ENCODE results near the gene ZNF764. TPM values are rescaled to one million over a fixed set of nuclear protein-coding genes. Genes with fewer than 3 reads are reported as not detected.

The ZNF764 gene
- total RNA-seq, 4 donors from 2014 or later, result 5.5 to 10.5 (median 8.7) TPM

DNA sequence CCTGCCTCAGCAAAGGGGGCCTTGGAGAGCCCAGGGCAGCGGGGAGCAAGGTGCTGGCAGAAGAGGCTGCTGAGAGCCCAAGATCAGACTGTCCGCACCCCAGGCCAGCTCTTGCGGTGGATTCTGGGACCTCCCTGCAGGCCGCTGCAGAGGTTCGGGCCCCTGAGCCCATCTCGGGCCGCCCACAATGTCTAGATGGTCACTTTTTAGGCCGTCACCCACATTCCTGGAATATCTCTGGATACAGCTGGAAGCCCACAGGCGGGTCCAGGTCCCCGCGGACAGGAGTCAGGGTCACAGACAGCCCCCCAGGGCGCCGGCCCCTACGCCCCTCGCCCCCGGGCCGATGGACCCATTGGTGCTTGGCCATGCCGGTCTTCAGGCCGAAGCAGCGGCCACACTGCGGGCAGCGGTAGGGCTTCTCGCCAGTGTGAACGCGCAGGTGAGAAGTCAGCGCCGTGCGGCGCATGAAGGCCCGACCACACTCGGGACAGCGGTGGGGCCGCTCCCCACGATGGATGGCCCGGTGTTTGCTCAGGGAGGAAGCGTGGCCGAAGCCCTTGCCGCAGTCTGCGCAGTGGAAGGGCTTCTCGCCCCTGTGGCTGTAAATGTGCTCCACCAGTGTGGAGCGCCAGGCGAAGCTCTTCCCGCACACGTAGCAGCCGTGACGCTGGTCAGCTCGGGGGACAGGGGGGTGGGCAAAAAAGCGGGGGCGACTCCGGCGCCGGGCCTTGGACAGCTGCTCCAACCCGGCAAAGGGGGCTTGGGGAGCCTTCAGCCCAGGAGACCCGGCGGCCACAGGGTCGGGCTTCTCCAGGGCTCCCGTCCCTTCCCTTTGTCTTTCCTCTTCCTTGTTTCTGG is 25.7 kb downstream of the ZNF764 start:
- Histone ChIP-seq H3K4me1 (peaks cover 46% of the 10 kb centered on the region), H3K4me3 (no peak overlapping the region), H3K36me3 (peaks cover 25% of the 10 kb centered on the region), H3K27me3 (no peaks in the 10 kb centered on the region), H3K9me3 (no peaks in the 10 kb centered on the region), H3K27ac (no peak overlapping the region)
- TF ChIP-seq POLR2AphosphoS5 (IDR thresholded peaks at IDR 0.05) (no peak), POLR2A (IDR thresholded peaks at IDR 0.05) (no peak), EP300 (IDR thresholded peaks at IDR 0.05) (no peak)
- TF ChIP-seq, protein P1, sequence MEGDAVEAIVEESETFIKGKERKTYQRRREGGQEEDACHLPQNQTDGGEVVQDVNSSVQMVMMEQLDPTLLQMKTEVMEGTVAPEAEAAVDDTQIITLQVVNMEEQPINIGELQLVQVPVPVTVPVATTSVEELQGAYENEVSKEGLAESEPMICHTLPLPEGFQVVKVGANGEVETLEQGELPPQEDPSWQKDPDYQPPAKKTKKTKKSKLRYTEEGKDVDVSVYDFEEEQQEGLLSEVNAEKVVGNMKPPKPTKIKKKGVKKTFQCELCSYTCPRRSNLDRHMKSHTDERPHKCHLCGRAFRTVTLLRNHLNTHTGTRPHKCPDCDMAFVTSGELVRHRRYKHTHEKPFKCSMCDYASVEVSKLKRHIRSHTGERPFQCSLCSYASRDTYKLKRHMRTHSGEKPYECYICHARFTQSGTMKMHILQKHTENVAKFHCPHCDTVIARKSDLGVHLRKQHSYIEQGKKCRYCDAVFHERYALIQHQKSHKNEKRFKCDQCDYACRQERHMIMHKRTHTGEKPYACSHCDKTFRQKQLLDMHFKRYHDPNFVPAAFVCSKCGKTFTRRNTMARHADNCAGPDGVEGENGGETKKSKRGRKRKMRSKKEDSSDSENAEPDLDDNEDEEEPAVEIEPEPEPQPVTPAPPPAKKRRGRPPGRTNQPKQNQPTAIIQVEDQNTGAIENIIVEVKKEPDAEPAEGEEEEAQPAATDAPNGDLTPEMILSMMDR (IDR thresholded peaks at IDR 0.05), result no peak
- WGBS, result 94% methylated on average over 20 of the region's 57 CpGs
- no peak for DNase-seq (ENCODE audit: low spot score in 2 of 2)

DNA sequence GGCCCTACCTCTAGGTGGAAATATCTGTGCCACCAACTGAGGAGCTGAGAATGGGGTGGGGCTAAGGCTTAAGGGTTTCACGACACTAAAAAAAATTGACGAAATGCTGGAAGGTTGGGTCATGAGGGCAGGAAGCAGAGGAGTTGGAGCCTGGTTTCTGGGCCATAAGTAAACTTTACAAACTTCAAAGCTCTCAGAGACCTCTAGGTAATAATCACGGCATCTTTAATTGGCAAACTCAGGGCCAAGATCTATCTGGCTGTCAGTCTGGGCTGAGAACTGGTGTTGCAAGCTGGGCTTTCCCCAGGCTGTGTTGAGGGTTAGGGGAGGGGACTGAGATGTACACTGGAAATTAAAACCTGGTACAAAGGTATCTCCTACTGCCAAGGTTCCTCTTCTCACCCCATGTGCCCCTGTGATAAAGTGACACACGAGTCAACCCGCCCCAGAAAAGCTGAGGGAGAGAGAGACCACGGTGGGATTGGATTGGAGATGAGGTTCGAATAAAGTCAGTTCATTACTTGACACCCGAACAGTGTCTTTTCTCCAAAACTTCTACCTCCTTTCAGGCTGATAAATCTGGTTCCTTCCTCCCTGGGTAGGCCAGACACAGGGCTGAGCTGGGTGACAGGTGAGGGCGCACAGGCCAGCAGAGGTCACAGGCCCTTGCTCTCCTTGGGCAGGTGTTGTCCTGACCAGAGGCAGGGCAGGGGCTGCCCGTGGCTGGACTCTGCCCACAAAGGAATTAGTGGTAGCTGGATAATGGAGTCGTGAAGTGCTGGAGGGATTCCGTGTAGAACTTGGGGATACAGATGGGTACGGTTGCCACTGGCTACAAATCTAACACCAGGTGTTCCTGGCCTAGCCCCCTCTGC is 27.8 kb downstream of the ZNF764 start:
- peaks cover 25% of the 10 kb centered on the region for H3K36me3 ChIP-seq
- no peak overlapping the region for H3K4me3 ChIP-seq
- peaks cover 46% of the 10 kb centered on the region for H3K4me1 ChIP-seq
- 56% methylated on average over 13 of the region's 13 CpGs for WGBS
- TF ChIP-seq POLR2A (IDR thresholded peaks at IDR 0.05) (no peak), EP300 (IDR thresholded peaks at IDR 0.05) (no peak), POLR2AphosphoS5 (IDR thresholded peaks at IDR 0.05) (no peak)
- TF ChIP-seq, protein P1 (IDR thresholded peaks at IDR 0.05), result no peak
- H3K27ac ChIP-seq, result peak overlapping the region; percentile 21
- no peak for DNase-seq (ENCODE audit: low spot score in 2 of 2)
- H3K9me3 ChIP-seq, result no peaks in the 10 kb centered on the region
- no peaks in the 10 kb centered on the region for H3K27me3 ChIP-seq

DNA sequence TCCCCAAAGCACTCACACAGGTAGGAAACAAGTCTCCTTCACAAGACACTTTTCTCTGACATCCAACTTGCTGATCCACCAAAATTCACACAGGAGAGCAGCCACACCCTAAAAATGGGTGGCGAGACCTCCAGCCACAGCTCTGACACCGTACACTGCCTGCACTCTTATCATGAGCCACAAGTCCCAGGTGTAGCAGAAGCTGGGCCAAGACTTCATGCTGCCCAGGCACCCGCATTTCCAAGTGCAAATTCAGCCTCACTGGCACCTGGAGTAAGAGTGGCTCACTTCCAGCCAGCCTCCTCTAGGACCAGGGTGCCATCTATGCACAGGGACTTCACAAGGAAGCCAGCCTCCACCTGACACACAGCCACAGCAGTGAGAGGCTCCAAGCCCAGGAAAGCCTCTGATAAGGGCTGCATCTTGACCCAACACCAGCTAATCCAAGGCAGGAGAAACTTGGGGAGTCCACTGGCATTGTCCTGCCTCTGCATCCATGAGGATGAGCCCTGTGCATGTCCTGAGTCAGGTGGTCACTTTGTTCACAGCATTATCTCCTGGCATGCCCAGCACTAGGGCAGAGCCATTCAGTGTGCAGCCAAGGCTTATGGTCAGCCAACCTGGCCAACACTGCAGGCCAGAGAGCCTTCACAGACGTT is 29.2 kb downstream of the ZNF764 start:
- WGBS, result 63% methylated on average over 3 of the region's 4 CpGs
- no peak overlapping the region for H3K4me3 ChIP-seq
- H3K9me3 ChIP-seq, result no peaks in the 10 kb centered on the region
- no peak for TF ChIP-seq POLR2A (IDR thresholded peaks at IDR 0.05)
- no peak for TF ChIP-seq POLR2AphosphoS5 (IDR thresholded peaks at IDR 0.05)
- TF ChIP-seq, protein P1 (IDR thresholded peaks at IDR 0.05), result no peak
- no peak for TF ChIP-seq EP300 (IDR thresholded peaks at IDR 0.05)
- peaks cover 43% of the 10 kb centered on the region for H3K4me1 ChIP-seq
- H3K27ac ChIP-seq, result no peak overlapping the region
- no peak for DNase-seq (ENCODE audit: low spot score in 2 of 2)
- peaks cover 35% of the 10 kb centered on the region for H3K36me3 ChIP-seq
- no peaks in the 10 kb centered on the region for H3K27me3 ChIP-seq

DNA sequence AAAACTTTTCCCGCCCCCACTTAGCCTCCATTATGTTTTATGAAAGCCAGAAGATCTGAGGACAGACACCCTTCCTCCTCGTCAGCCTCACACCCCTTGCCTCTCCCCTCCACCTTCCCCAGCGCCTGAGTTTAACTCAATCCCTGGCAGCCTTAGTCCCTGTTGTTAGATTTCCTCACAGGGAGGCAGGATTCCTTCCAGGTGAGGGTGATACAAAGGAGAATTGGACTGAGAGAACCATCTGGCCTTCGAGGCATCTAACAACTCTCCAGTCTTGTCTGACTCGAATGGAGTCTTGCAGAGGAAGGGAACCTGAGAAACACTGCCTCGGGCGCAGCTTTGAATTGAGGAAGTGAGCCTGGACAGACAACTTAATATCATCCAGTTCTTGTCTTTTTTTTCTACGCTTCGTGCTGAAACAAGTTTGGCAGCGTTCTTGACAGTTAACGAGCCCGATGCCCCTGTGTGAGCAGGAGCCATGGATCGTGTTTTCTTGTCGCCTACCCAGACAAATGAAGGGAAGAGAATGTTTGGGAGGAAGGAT is 30.5 kb downstream of the ZNF764 start:
- peak overlapping the region; percentile 90 for H3K4me3 ChIP-seq
- DNase-seq (ENCODE audit: low spot score in 2 of 2), result peak in 1 of 2 donors; percentile 76
- peaks cover 33% of the 10 kb centered on the region for H3K36me3 ChIP-seq
- WGBS, result 17% methylated on average over 14 of the region's 14 CpGs
- no peak for TF ChIP-seq POLR2AphosphoS5 (IDR thresholded peaks at IDR 0.05)
- TF ChIP-seq, protein P1 (IDR thresholded peaks at IDR 0.05), result no peak
- no peak for TF ChIP-seq EP300 (IDR thresholded peaks at IDR 0.05)
- no peak for TF ChIP-seq POLR2A (IDR thresholded peaks at IDR 0.05)
- no peaks in the 10 kb centered on the region for H3K9me3 ChIP-seq
- peak overlapping the region; percentile 99 for H3K27ac ChIP-seq
- peaks cover 34% of the 10 kb centered on the region for H3K4me1 ChIP-seq
- H3K27me3 ChIP-seq, result no peaks in the 10 kb centered on the region
